Skin of body (tissue), 2 donors: ENCODE measurements around the gene STPG2. TPM values are rescaled to one million over a fixed set of nuclear protein-coding genes. Genes with fewer than 3 reads are reported as not detected.

Experiments
- DNase-seq: peaks from one replicate; lab custom pipeline; 2025; lab: John Stamatoyannopoulos, UW
- total RNA-seq: library from RNA; depleted of rRNA; stranded (reverse); fragments of >200 nt; gene quantifications from one replicate; pipeline ENCODE4 v1.2.3, GENCODE V29; 2014

Gene STPG2
- total RNA-seq, 1 donor from 2014 or later = 0.59 TPM

- no peak for DNase-seq
Observed at GRCh38 chr4:98093662-98094061, 49.6 kb downstream of the STPG2 start.

- no peak for DNase-seq
Observed at GRCh38 chr4:98092833-98093439, 50.3 kb downstream of the STPG2 start.

GRCh38 chr4:98081936-98082335 is 61.3 kb downstream of the STPG2 start:
- no peak for DNase-seq

GRCh38 chr4:98068495-98068894 is 74.8 kb downstream of the STPG2 start:
- no peak for DNase-seq

GRCh38 chr4:98055800-98056501 is 87.3 kb downstream of the STPG2 start:
- no peak for DNase-seq

GRCh38 chr4:98046665-98047064 is 96.6 kb downstream of the STPG2 start:
- no peak for DNase-seq

- no peak for DNase-seq
Observed at GRCh38 chr4:98030059-98030458, 113.2 kb downstream of the STPG2 start.

GRCh38 chr4:98027827-98028226 is 115.4 kb downstream of the STPG2 start:
- no peak for DNase-seq

GRCh38 chr4:98026362-98026761 is 116.9 kb downstream of the STPG2 start:
- DNase-seq = no peak

- no peak for DNase-seq
Observed at GRCh38 chr4:98006814-98007412, 136.4 kb downstream of the STPG2 start.

GRCh38 chr4:98006060-98006459 is 137.2 kb downstream of the STPG2 start:
- no peak for DNase-seq

- no peak for DNase-seq
Observed at GRCh38 chr4:98000940-98001339, 142.3 kb downstream of the STPG2 start.

GRCh38 chr4:97998203-97998602 is 145.1 kb downstream of the STPG2 start:
- no peak for DNase-seq

- DNase-seq = no peak
Observed at GRCh38 chr4:97994765-97995465, 148.4 kb downstream of the STPG2 start.

GRCh38 chr4:97990409-97990808 is 152.9 kb downstream of the STPG2 start:
- no peak for DNase-seq

- peak; percentile 0 for DNase-seq
Observed at GRCh38 chr4:97987019-97987648, 156.1 kb downstream of the STPG2 start.

- DNase-seq = no peak
Observed at GRCh38 chr4:97984545-97985131, 158.6 kb downstream of the STPG2 start.

GRCh38 chr4:97978791-97979488 is 164.3 kb downstream of the STPG2 start:
- DNase-seq = no peak

GRCh38 chr4:97953171-97953941 is 189.9 kb downstream of the STPG2 start:
- no peak for DNase-seq

GRCh38 chr4:97952763-97953162 is 190.5 kb downstream of the STPG2 start:
- DNase-seq = no peak
